ENCODE measurements around the gene HJV. TPM values are rescaled to one million over a fixed set of nuclear protein-coding genes. Genes with fewer than 3 reads are reported as not detected.
A peak's percentile ranks its signal among the peaks of the same experiment; 100 is the strongest.

The HJV gene
- total and polyA plus RNA-seq, 2 of the 13 experiments (the other 11 are each of a cell fraction or from before 2014, with no cell fraction given), result 0.18 TPM; not detected in 1

GRCh38 chr1:146036965-146037646 is 15.6 kb upstream of the HJV start (continued):
- TF ChIP-seq ZNF318 (CRISPR knock-in tag; IDR thresholded peaks at IDR 0.05), result 0 out of 2 replicates have a peak, but pooled peaks have one; percentile 14
- no peak for TF ChIP-seq FOXC1 (CRISPR knock-in tag; IDR thresholded peaks at IDR 0.05; ENCODE audit: borderline replicate concordance)
- TF ChIP-seq ZNF180 (CRISPR knock-in tag; IDR thresholded peaks at IDR 0.05; ENCODE audit: borderline replicate concordance, low read depth), result no peak
- no peak for TF ChIP-seq RCOR2 (CRISPR knock-in tag; IDR thresholded peaks at IDR 0.05)
- 0 out of 2 replicates have a peak, but pooled peaks have one; percentile 38 for TF ChIP-seq ZNF597 (CRISPR knock-in tag; IDR thresholded peaks at IDR 0.05)
- TF ChIP-seq ZNF850 (CRISPR knock-in tag; conservative IDR thresholded peaks at IDR 0.05), result no peak
- peak; percentile 38; the same call in 1 of the 2 replicates for TF ChIP-seq ZBTB7B (CRISPR knock-in tag; IDR thresholded peaks at IDR 0.05)
- no peak for TF ChIP-seq SMAD1 (CRISPR knock-in tag; IDR thresholded peaks at IDR 0.05; ENCODE audit: borderline replicate concordance, low read depth)
- TF ChIP-seq RXRB (CRISPR knock-in tag; IDR thresholded peaks at IDR 0.05; ENCODE audit: borderline replicate concordance), result 0 out of 2 replicates have a peak, but pooled peaks have one; percentile 22
- TF ChIP-seq ZNF253 (CRISPR knock-in tag; IDR thresholded peaks at IDR 0.05; ENCODE audit: borderline replicate concordance), result no peak
- no peak for TF ChIP-seq CCDC6 (CRISPR knock-in tag; IDR thresholded peaks at IDR 0.05)
- no peak for TF ChIP-seq ATAD3A (CRISPR knock-in tag; IDR thresholded peaks at IDR 0.05)
- no peak for TF ChIP-seq ZNF484 (CRISPR knock-in tag; IDR thresholded peaks at IDR 0.05; ENCODE audit: borderline replicate concordance, low read depth)
- TF ChIP-seq ZNF546 (CRISPR knock-in tag; conservative IDR thresholded peaks at IDR 0.05), result no peak
